ENCODE results near the gene ADH6. TPM values are rescaled to one million over a fixed set of nuclear protein-coding genes. Genes with fewer than 3 reads are reported as not detected.

Gene ADH6
- total RNA-seq, 1 experiment from 2014 or later, result 0.18 TPM

- CTCF ChIA-PET, result no interaction called here
- no peaks in the 10 kb centered on the region for H3K9me3 ChIP-seq (ENCODE audit: control insufficient read depth, insufficient read depth, low read depth, low read length)
- no peak overlapping the region for H3K4me3 ChIP-seq (ENCODE audit: low read depth in 2 of 2, low read length in 2 of 2)
- intact Hi-C loops (cut with micrococcal nuclease; ENCODE audit: unreplicated experiment) (no loop called here), in situ Hi-C loops (cut with HindIII; ENCODE audit: low pct_unique_long_range_greater_than_20kb, low sequenced_read_pairs) (no loop called here)
- TF ChIP-seq TCF7L2 (IDR thresholded peaks at IDR 0.05; ENCODE audit: low read depth, low read length), result no peak
- no peak for TF ChIP-seq POLR2AphosphoS5 (IDR thresholded peaks at IDR 0.05; ENCODE audit: low read depth, low read length)
- TF ChIP-seq REST (IDR thresholded peaks at IDR 0.05; ENCODE audit: insufficient read depth in 1 of 2, low read depth in 2 of 2, low read length in 1 of 2), result no peak
- TF ChIP-seq CTCF (IDR thresholded peaks at IDR 0.05), result no peak
- TF ChIP-seq SIN3A (IDR thresholded peaks at IDR 0.05; ENCODE audit: borderline replicate concordance, insufficient read depth, low read depth, low read length), result no peak
- no peaks in the 10 kb centered on the region for H3K4me1 ChIP-seq (ENCODE audit: control insufficient read depth, insufficient read depth, low read length)
- POLR2A ChIA-PET, result no interaction called here
- ATAC-seq (no peak), DNase-seq (ENCODE audit: low read depth, low spot score) (no peak)
- no peak overlapping the region for H3K27ac ChIP-seq (ENCODE audit: low read length)
- no peaks in the 10 kb centered on the region; the same call in 1 of the 2 replicates for H3K36me3 ChIP-seq (ENCODE audit: control insufficient read depth, insufficient read depth, low read length)
- H3K27me3 ChIP-seq (ENCODE audit: control insufficient read depth, insufficient read depth, low read length), result no peaks in the 10 kb centered on the region; the same call in 1 of the 2 replicates
- BruUV-seq (replicated peaks), result no TSS peak
These were observed 13.7 kb downstream of the ADH6 start for GRCh38 chr4:99205153-99205979.

GRCh38 chr4:99202536-99202935 lies 16.5 kb downstream of the ADH6 start:
- DNase-seq (ENCODE audit: low read depth, low spot score) (no peak), ATAC-seq (no peak)
- H3K4me3 ChIP-seq (ENCODE audit: low read depth in 2 of 2, low read length in 2 of 2), result no peak overlapping the region
- BruUV-seq (replicated peaks), result no TSS peak
- TF ChIP-seq TCF7L2 (IDR thresholded peaks at IDR 0.05; ENCODE audit: low read depth, low read length), result no peak
- TF ChIP-seq SIN3A (IDR thresholded peaks at IDR 0.05; ENCODE audit: borderline replicate concordance, insufficient read depth, low read depth, low read length), result no peak
- no peak for TF ChIP-seq CTCF (IDR thresholded peaks at IDR 0.05)
- no peak for TF ChIP-seq POLR2AphosphoS5 (IDR thresholded peaks at IDR 0.05; ENCODE audit: low read depth, low read length)
- TF ChIP-seq REST (IDR thresholded peaks at IDR 0.05; ENCODE audit: insufficient read depth in 1 of 2, low read depth in 2 of 2, low read length in 1 of 2), result no peak
- CTCF ChIA-PET, result no interaction called here
- POLR2A ChIA-PET, result no interaction called here
- in situ Hi-C loops (cut with HindIII; ENCODE audit: low pct_unique_long_range_greater_than_20kb, low sequenced_read_pairs), result no loop called here
- intact Hi-C loops (cut with micrococcal nuclease; ENCODE audit: unreplicated experiment), result no loop called here
- H3K27me3 ChIP-seq (ENCODE audit: control insufficient read depth, insufficient read depth, low read length), result no peaks in the 10 kb centered on the region; the same call in 1 of the 2 replicates
- no peaks in the 10 kb centered on the region; the same call in 1 of the 2 replicates for H3K36me3 ChIP-seq (ENCODE audit: control insufficient read depth, insufficient read depth, low read length)
- no peaks in the 10 kb centered on the region for H3K4me1 ChIP-seq (ENCODE audit: control insufficient read depth, insufficient read depth, low read length)
- H3K9me3 ChIP-seq (ENCODE audit: control insufficient read depth, insufficient read depth, low read depth, low read length), result no peaks in the 10 kb centered on the region
- H3K27ac ChIP-seq (ENCODE audit: low read length), result no peak overlapping the region
